SK-N-MC (cell line): ENCODE measurements around the gene MSL1.

ENCODE experiments used
- EZH2 ChIP-seq: fragments of 200-600 bp; sonication (generic); IDR thresholded peaks from one replicate; pipeline ENCODE4 v1.6.1; 2017; ENCODE audit warnings: antibody characterized with exemption
- POLR2AphosphoS5 ChIP-seq: IDR thresholded peaks from 2 replicates; pipeline ENCODE4 v1.6.1; 2012; ENCODE audit warnings: mild to moderate bottlenecking, low read depth, low read length, borderline replicate concordance

DNA sequence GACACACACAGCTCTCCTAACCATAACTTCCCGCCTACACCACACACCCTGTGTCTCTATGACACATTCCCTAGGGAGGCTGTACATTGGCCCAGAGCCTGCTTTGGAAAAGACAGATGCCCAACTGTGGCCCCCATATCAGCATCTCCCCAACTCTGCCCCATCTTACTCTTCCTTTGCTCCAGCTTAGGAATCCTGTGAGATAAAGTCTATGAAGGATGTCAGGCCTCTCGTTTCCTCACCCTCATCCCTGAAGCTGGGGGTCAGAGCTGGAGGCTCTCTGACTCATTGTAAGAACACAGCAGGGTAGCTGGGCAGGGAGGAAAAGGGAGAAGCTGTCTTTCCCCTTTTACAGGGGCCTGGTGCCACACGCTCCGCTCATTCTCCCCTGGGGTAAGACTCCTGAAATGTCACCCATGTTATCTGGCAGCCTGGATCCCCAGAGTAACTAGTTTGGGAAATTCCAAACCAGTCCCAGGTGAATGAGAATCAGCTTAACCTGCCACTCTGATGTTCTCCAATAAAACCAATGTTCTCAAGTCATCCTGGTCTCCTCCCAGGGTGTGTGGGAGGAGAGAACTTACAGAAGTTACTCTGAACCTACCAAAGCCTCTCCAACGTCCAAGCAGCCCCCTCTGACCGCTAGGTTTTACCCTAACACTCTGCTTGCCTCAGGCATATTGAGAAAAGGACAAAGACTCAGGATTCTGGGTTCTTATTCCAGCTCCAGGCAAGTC is 58.3 kb downstream of the MSL1 start:
- TF ChIP-seq POLR2AphosphoS5 = no peak
- TF ChIP-seq EZH2 = no peak
